ENCODE measurements around the gene CFAP107.
"Not testable (repeated sequence)": the region's sequence is repeated elsewhere in the genome, so short reads cannot be mapped to it uniquely, and the experiment has no call there.

The CFAP107 gene

GRCh38 chr1:12781488-12781887 is 35.5 kb downstream of the CFAP107 start:
- not testable (repeated sequence) for DNase-seq

DNA sequence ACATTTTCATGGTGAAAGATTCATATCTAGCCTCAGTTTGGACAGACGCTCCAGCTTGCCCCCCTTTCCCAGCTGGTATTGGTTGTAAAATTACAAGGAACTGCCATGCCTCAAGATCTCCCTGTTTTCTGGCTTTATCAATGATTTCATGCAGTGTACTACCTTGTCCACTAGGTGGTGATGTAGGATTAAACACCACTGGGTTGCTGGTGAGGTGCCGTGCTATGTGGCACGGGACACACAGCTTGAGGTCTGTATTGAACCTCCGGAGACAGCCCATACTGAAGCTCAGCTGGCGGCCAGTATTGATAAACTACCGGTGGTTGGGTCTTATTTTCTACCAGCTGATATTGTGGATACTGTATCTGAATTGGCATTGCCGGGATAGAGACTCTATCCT is 37.8 kb downstream of the CFAP107 start:
- DNase-seq, result not testable (repeated sequence)

DNA sequence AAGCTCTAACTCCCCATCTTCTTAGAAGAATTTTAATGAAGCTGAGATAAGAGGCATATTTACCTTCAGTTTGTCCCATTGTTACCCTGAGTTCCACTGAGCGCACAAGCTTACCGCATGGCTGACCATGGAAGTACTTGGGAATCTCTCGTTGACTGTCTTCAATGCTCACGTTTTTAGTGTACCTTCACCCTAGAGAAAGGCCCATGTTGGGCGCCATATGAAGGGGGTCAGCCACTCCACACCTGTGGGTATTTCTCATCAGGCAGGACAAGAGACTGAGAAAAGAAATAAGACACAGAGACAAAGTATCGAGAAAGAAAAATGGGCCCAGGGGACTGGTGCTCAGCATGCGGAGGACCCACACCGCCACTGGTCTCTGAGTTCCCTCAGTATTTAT is 38.7 kb downstream of the CFAP107 start:
- not testable (repeated sequence) for DNase-seq

DNA sequence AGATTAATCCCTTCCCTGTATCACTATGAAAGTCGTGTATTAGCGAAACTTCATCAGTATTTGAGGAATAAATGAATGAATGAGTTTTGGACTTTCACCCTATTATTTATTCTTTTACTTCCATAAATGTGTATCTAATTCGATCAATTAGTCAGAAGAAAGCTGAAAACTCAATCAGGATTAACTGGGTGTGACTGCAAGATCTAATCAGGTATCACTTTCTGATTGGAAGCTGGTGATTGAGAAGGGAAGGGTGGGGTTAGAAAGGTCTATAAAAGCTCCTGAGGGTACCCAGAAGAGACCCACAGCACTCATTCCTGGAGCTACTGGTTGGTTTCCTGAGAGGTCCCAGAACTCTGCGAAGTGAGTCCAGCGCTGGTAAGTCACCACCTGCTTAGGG is 45.1 kb downstream of the CFAP107 start, which contains the start of gene PRAMEF1:
PRAMEF1 (plus strand) TSS at position 301 of the 400 bp plus-strand sequence. CDS start 1,831 bp downstream, outside the sequence.
- DNase-seq, result not testable (repeated sequence)

DNA sequence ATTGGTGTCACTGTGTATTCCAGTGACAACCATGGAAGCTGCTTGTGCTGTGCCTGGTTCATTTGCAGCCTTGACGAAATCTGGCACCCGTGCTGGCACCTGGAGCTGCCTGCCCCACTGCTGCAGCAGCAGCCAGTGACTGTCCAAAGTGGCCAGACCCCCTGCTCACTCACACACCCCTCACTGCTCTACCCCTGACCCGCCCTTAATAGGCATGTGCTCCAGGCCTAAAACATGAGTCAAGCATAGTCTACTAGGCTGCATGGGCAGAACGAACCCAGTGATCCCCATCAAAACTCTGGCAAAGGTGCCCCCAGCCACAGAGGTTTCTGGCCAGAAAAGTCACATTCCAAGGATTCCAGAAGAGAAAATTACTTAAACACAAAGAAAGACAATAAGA is 52.9 kb downstream of the CFAP107 start:
- DNase-seq, result no peak

DNA sequence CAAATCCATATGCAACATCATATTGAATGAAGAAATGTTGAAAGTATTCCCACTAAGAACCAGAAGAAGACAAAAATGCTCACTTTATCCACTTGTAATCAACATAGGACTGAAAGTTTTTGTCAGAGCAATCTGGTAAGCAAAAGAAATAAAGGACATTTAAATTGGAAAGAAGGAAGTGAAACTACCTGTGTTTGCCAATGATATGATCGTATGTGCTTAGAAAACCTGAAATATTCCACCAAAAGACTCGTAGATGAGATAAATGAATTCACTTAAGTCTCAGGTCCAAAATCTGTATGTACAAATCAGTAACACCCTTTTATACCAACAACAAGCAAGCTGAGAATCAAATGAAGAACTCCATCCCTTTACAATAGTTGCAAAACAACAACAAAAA is 53.7 kb downstream of the CFAP107 start:
- DNase-seq, result no peak

GRCh38 chr1:12809933-12810332 is 63.9 kb downstream of the CFAP107 start:
- DNase-seq, result no peak

DNA sequence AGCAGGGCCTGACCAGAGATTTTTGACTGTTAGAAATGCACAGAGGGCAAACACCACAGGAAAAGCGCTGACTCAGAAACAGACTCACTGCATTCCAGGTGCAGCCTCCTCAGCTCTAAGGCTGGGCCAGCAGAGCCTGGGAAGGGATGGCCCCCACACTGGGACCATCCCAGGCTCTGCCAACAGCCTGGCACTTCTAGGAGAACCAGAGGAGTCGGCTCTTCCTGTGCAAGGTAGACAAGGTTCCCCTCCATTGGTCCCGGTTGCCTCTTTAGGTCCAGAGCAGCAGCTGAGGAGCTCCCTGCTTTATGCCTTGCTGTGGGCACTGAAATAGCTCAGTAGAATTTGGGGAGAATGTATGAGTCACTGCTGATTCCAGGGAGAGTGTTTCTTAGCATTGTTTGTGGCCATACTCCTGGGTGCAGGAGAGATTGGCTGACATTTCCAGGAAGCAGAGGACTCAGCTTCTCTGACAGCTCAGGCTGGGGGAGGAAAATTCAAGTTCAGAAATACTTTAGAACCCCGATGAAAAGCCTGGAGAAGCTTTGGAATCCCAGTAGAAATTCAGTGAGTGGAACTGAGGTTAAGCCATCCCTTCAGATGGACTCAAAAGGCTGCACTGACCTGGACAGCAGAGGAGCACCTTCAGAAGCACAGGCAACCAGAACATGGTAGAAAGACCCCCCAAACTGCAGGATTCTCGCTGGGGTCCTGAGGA is 64.8 kb downstream of the CFAP107 start:
- no peak for DNase-seq

- no peak for DNase-seq
Observed at GRCh38 chr1:12811409-12811784, 65.4 kb downstream of the CFAP107 start.

Data from activated naive CD4-positive, alpha-beta T cell treated with Interleukin-2 at 50 U/mL for 16 hours (primary cell).